Thyroid gland (tissue), 4 donors: ENCODE results near the gene TUBB. TPM values are rescaled to one million over a fixed set of nuclear protein-coding genes. Genes with fewer than 3 reads are reported as not detected.

Source experiments
- DNase-seq, 2 donors: peaks; one replicate each; pipeline ENCODE4 v3.0.0-alpha.2; 2019
- H3K27ac ChIP-seq, 3 donors: fragments of 200-600 bp; sonication (generic); 1 replicate in 2 of 3; 2 replicates in 1 of 3; pipeline ENCODE4 v1.5.1; 2016 to 2019; ENCODE audit warnings: mild to moderate bottlenecking in 1 of 3, moderate library complexity in 1 of 3
- H3K27me3 ChIP-seq: fragments of 200-600 bp; sonication (generic); one replicate; pipeline ENCODE4 v1.5.1; 2019
- H3K36me3 ChIP-seq, 2 donors: fragments of 200-600 bp; sonication (generic); one replicate each; pipeline ENCODE4 v1.5.1; 2016 to 2019
- H3K4me1 ChIP-seq, 2 donors: fragments of 200-600 bp; sonication (generic); one replicate each; pipeline ENCODE4 v1.5.1; 2017 to 2019
- H3K4me3 ChIP-seq, 3 donors: fragments of 200-600 bp; sonication (generic); replicated peaks in 1 of 3; 1 replicate in 2 of 3; 2 replicates in 1 of 3; pipeline ENCODE4 v1.5.1; 2016; ENCODE audit warnings: mild to moderate bottlenecking in 1 of 3
- H3K9me3 ChIP-seq: fragments of 200-600 bp; sonication (generic); one replicate; pipeline ENCODE4 v1.5.1; 2017
- CTCF ChIP-seq, 6 experiments: fragments of 200-600 bp in 3 of 6; fragments of 450-650 bp in 3 of 6; sonication (generic) in 3 of 6; IDR thresholded peaks; one replicate each; pipeline ENCODE4 v1.5.1; 2016 to 2019; ENCODE audit warnings: antibody characterized with exemption in 6 of 6, mild to moderate bottlenecking in 2 of 6, inconsistent platforms in 1 of 6, moderate library complexity in 1 of 6
- POLR2A ChIP-seq, 2 donors: fragments of 450-650 bp; IDR thresholded peaks; one replicate each; pipeline ENCODE4 v1.6.1; 2017; ENCODE audit warnings: antibody characterized with exemption in 2 of 2, mild to moderate bottlenecking in 2 of 2, moderate library complexity in 1 of 2
- WGBS, 2 donors: methylation state at CpG; one replicate each; pipeline ENCODE4 v1.1.5; 2017; 5-methylcytosine and 5-hydroxymethylcytosine counted together
- intact Hi-C: fragments of 100-400 bp; cut with DNase I; formaldehyde crosslinking; loops from one replicate; pipeline ENCODE4 v1.15.1; 2023
- total RNA-seq, 4 donors: library from RNA; depleted of rRNA; stranded (reverse); fragments of >200 nt; gene quantifications; one replicate each; pipeline ENCODE4 v1.2.3, GENCODE V29; 2016

TUBB gene
- total RNA-seq, 4 donors from 2014 or later = 162 to 441 (median 269) TPM

GRCh38 chr6:30707281-30707850, 12.8 kb upstream of the TUBB start:
- H3K9me3 ChIP-seq = no peaks in the 10 kb centered on the region
- no peak overlapping the region for H3K4me3 ChIP-seq
- no peak overlapping the region for H3K27ac ChIP-seq
- H3K27me3 ChIP-seq = no peaks in the 10 kb centered on the region
- TF ChIP-seq POLR2A (IDR thresholded peaks at IDR 0.05) (no peak), CTCF (IDR thresholded peaks at IDR 0.05) (no peak)
- intact Hi-C loops = no loop called here
- H3K4me1 ChIP-seq = no peaks in the 10 kb centered on the region
- 79 to 84% methylated on average over 5 of the region's 6 CpGs for WGBS, 2 donors
- DNase-seq = no peak
- H3K36me3 ChIP-seq = peaks cover 25 to 36% of the 10 kb centered on the region in 2 donors

GRCh38 chr6:30709101-30709868, 10.9 kb upstream of the TUBB start:
- Histone ChIP-seq H3K9me3 (no peaks in the 10 kb centered on the region), H3K36me3 (peaks cover 30 to 32% of the 10 kb centered on the region in 2 donors), H3K27me3 (no peaks in the 10 kb centered on the region), H3K27ac (no peak overlapping the region), H3K4me3 (no peak overlapping the region), H3K4me1 (no peaks in the 10 kb centered on the region)
- intact Hi-C loops = no loop called here
- DNase-seq = no peak
- TF ChIP-seq CTCF (IDR thresholded peaks at IDR 0.05) = no peak
- no peak for TF ChIP-seq POLR2A (IDR thresholded peaks at IDR 0.05)
- 96 to 98% methylated on average over 2 of the region's 2 CpGs for WGBS, 2 donors

GRCh38 chr6:30711758-30712380, 8.3 kb upstream of the TUBB start:
- DNase-seq = no peak
- intact Hi-C loops = no loop called here
- H3K4me1 ChIP-seq = peaks cover 8 to 12% of the 10 kb centered on the region in 2 donors
- H3K4me3 ChIP-seq = no peak overlapping the region
- H3K27me3 ChIP-seq = no peaks in the 10 kb centered on the region
- no peak for TF ChIP-seq POLR2A (IDR thresholded peaks at IDR 0.05)
- no peak for TF ChIP-seq CTCF (IDR thresholded peaks at IDR 0.05)
- WGBS, 2 donors = 92 to 100% methylated on average over 1 of the region's 1 CpG
- no peaks in the 10 kb centered on the region for H3K9me3 ChIP-seq
- H3K36me3 ChIP-seq = peaks cover 31 to 32% of the 10 kb centered on the region in 2 donors
- no peak overlapping the region for H3K27ac ChIP-seq

- H3K27me3 ChIP-seq = no peaks in the 10 kb centered on the region
- no peaks in the 10 kb centered on the region for H3K9me3 ChIP-seq
- intact Hi-C loops = no loop called here
- H3K4me3 ChIP-seq = no peak overlapping the region
- no peak for TF ChIP-seq POLR2A (IDR thresholded peaks at IDR 0.05)
- no peak for TF ChIP-seq CTCF (IDR thresholded peaks at IDR 0.05)
- H3K27ac ChIP-seq = no peak overlapping the region
- WGBS, 2 donors = 91 to 93% methylated on average over 7 of the region's 7 CpGs
- DNase-seq = no peak
- peaks cover 25 to 32% of the 10 kb centered on the region in 2 donors for H3K36me3 ChIP-seq
- H3K4me1 ChIP-seq = peaks cover 8 to 12% of the 10 kb centered on the region in 2 donors
Observed at GRCh38 chr6:30712441-30712945, 7.7 kb upstream of the TUBB start.
